Testis (tissue), 2 donors: ENCODE measurements around the gene CCDC134.

ENCODE experiments used
- CTCF ChIP-seq, 3 experiments: fragments of 450-650 bp in 2 of 3; fragments of 200-600 bp in 1 of 3; sonication (generic) in 1 of 3; IDR thresholded peaks; one replicate each; pipeline ENCODE4 v1.5.1; 2016 to 2019; ENCODE audit warnings: antibody characterized with exemption in 3 of 3, mild to moderate bottlenecking in 2 of 3, moderate library complexity in 1 of 3
- POLR2A ChIP-seq: fragments of 450-650 bp; IDR thresholded peaks from one replicate; pipeline ENCODE4 v1.6.1; 2017; ENCODE audit warnings: antibody characterized with exemption, mild to moderate bottlenecking, moderate library complexity

- TF ChIP-seq CTCF (IDR thresholded peaks at IDR 0.05): no peak
- no peak for TF ChIP-seq POLR2A
Measured at GRCh38 chr22:41862160-41862529, 61.7 kb downstream of the CCDC134 start.
